ENCODE data around the gene DMD. TPM values are rescaled to one million over a fixed set of nuclear protein-coding genes. Genes with fewer than 3 reads are reported as not detected.

Gene DMD
- total RNA-seq, 1 experiment from 2014 or later = 25.3 TPM

GRCh38 chrX:31854716-31855115, 1356.6 kb downstream of the DMD start:
- Histone ChIP-seq H3K9me2 (ENCODE audit: insufficient read depth) (no peaks in the 10 kb centered on the region), H3K36me3 (ENCODE audit: low read depth) (no peaks in the 10 kb centered on the region), H3K9me3 (ENCODE audit: insufficient read depth, low read depth) (no peaks in the 10 kb centered on the region), H4K20me1 (ENCODE audit: insufficient read depth) (no peaks in the 10 kb centered on the region), H3K27ac (no peak overlapping the region), H3K4me3 (no peak overlapping the region), H3F3A (ENCODE audit: insufficient read depth, low read depth) (no peaks in the 10 kb centered on the region), H3K4me1 (replicated peaks; ENCODE audit: insufficient read depth) (no peaks in the 10 kb centered on the region), H2AFZ (no peak overlapping the region), H3K79me2 (ENCODE audit: low read depth) (peaks cover 7% of the 10 kb centered on the region), H3K27me3 (ENCODE audit: insufficient read depth, low read depth) (no peaks in the 10 kb centered on the region), H3K4me2 (no peak overlapping the region)
- BruUV-seq (replicated peaks) = no TSS peak
- DNase-seq = no peak
- intact Hi-C loops (cut with micrococcal nuclease; ENCODE audit: unreplicated experiment) = no loop called here
- TF ChIP-seq EZH2 (IDR thresholded peaks at IDR 0.05; ENCODE audit: low read depth) = no peak
- no peak for TF ChIP-seq CTCF (conservative IDR thresholded peaks at IDR 0.05)
- POLR2A ChIA-PET (ENCODE audit: unreplicated experiment) = no interaction called here
- CTCF ChIA-PET = no interaction called here

- CTCF ChIA-PET = no interaction called here
- TF ChIP-seq CTCF (conservative IDR thresholded peaks at IDR 0.05) (no peak), EZH2 (IDR thresholded peaks at IDR 0.05; ENCODE audit: low read depth) (no peak)
Measured at GRCh38 chrX:31851761-31852160, 1359.6 kb downstream of the DMD start.

GRCh38 chrX:31847773-31848172, 1363.6 kb downstream of the DMD start:
- Histone ChIP-seq H3K9me2 (ENCODE audit: insufficient read depth) (no peaks in the 10 kb centered on the region), H3K4me2 (no peak overlapping the region), H3F3A (ENCODE audit: insufficient read depth, low read depth) (no peaks in the 10 kb centered on the region), H3K79me2 (ENCODE audit: low read depth) (no peaks in the 10 kb centered on the region), H2AFZ (no peak overlapping the region), H4K20me1 (ENCODE audit: insufficient read depth) (no peaks in the 10 kb centered on the region), H3K27ac (no peak overlapping the region), H3K36me3 (ENCODE audit: low read depth) (no peaks in the 10 kb centered on the region), H3K27me3 (ENCODE audit: insufficient read depth, low read depth) (no peaks in the 10 kb centered on the region), H3K4me1 (replicated peaks; ENCODE audit: insufficient read depth) (no peaks in the 10 kb centered on the region), H3K9me3 (ENCODE audit: insufficient read depth, low read depth) (no peaks in the 10 kb centered on the region), H3K4me3 (no peak overlapping the region)
- POLR2A ChIA-PET (ENCODE audit: unreplicated experiment) = no interaction called here
- no TSS peak for BruUV-seq (replicated peaks)
- CTCF ChIA-PET = no interaction called here
- TF ChIP-seq CTCF (conservative IDR thresholded peaks at IDR 0.05) (no peak), EZH2 (IDR thresholded peaks at IDR 0.05; ENCODE audit: low read depth) (no peak)
- no peak for DNase-seq
- intact Hi-C loops (cut with micrococcal nuclease; ENCODE audit: unreplicated experiment) = no loop called here

More at GRCh38 chrX:31851761-31852160, 1359.6 kb downstream of the DMD start:
- Histone ChIP-seq H3K9me3 (ENCODE audit: insufficient read depth, low read depth) (no peaks in the 10 kb centered on the region), H3K4me2 (no peak overlapping the region), H3K27me3 (ENCODE audit: insufficient read depth, low read depth) (no peaks in the 10 kb centered on the region), H3K36me3 (ENCODE audit: low read depth) (no peaks in the 10 kb centered on the region), H3K27ac (no peak overlapping the region), H3K79me2 (ENCODE audit: low read depth) (no peaks in the 10 kb centered on the region; the same call in 1 of the 2 replicates), H3K4me1 (replicated peaks; ENCODE audit: insufficient read depth) (no peaks in the 10 kb centered on the region), H3F3A (ENCODE audit: insufficient read depth, low read depth) (no peaks in the 10 kb centered on the region), H3K9me2 (ENCODE audit: insufficient read depth) (no peaks in the 10 kb centered on the region), H3K4me3 (no peak overlapping the region), H2AFZ (no peak overlapping the region), H4K20me1 (ENCODE audit: insufficient read depth) (no peaks in the 10 kb centered on the region)
- DNase-seq = no peak
- no TSS peak for BruUV-seq (replicated peaks)
- POLR2A ChIA-PET (ENCODE audit: unreplicated experiment) = no interaction called here
- intact Hi-C loops (cut with micrococcal nuclease; ENCODE audit: unreplicated experiment) = no loop called here
